Gastrocnemius medialis (tissue), 4 donors: ENCODE results near the gene TGM3. TPM values are rescaled to one million over a fixed set of nuclear protein-coding genes. Genes with fewer than 3 reads are reported as not detected.

ENCODE experiments used
- ATAC-seq, 2 donors: fragments of 150-250 bp; one replicate each; pipeline ENCODE4 v1.9.1; 2016
- DNase-seq, 2 donors: peaks; one replicate each; pipeline ENCODE4 v3.0.0-alpha.2; 2019
- H3K27ac ChIP-seq, 4 donors: fragments of 200-600 bp; sonication (generic); 1 replicate in 1 of 4; 2 replicates in 3 of 4; pipeline ENCODE4 v1.5.1; 2016 to 2018; ENCODE audit warnings: mild to moderate bottlenecking in 2 of 4, moderate library complexity in 1 of 4
- H3K27me3 ChIP-seq, 3 donors: fragments of 200-600 bp; sonication (generic) in 2 of 3; 1 replicate in 1 of 3; 2 replicates in 2 of 3; pipeline versions ENCODE4 v1.5.1 to v1.6.0; 2016 to 2019; ENCODE audit warnings: mild to moderate bottlenecking in 1 of 3, moderate library complexity in 1 of 3
- H3K36me3 ChIP-seq, 2 donors: fragments of 200-600 bp; sonication (generic) in 1 of 2; one replicate each; pipeline ENCODE4 v1.5.1; 2017 to 2018
- H3K4me1 ChIP-seq, 2 donors: fragments of 200-600 bp; sonication (generic) in 1 of 2; one replicate each; pipeline ENCODE4 v1.5.1; 2016 to 2017; ENCODE audit warnings: mild to moderate bottlenecking in 2 of 2
- H3K4me3 ChIP-seq, 4 donors: fragments of 200-600 bp; sonication (generic) in 3 of 4; 1 replicate in 1 of 4; 2 replicates in 3 of 4; pipeline ENCODE4 v1.5.1; 2016 to 2019; ENCODE audit warnings: mild to moderate bottlenecking in 2 of 4
- H3K9me3 ChIP-seq, 3 donors: fragments of 200-600 bp; sonication (generic) in 2 of 3; 1 replicate in 1 of 3; 2 replicates in 2 of 3; pipeline ENCODE4 v1.5.1; 2016 to 2019
- CTCF ChIP-seq, 5 experiments: fragments of 450-650 bp in 3 of 5; fragments of 200-600 bp in 2 of 5; sonication (generic) in 2 of 5; IDR thresholded peaks in 4 of 5; conservative IDR thresholded peaks in 1 of 5; 1 replicate in 4 of 5; 2 replicates in 1 of 5; pipeline ENCODE4 v1.5.1; 2016 to 2019; ENCODE audit warnings: antibody characterized with exemption in 5 of 5, mild to moderate bottlenecking in 3 of 5, moderate library complexity in 3 of 5
- POLR2A ChIP-seq, 2 donors: fragments of 450-650 bp; IDR thresholded peaks; one replicate each; pipeline ENCODE4 v1.6.1; 2017; ENCODE audit warnings: antibody characterized with exemption in 2 of 2, mild to moderate bottlenecking in 2 of 2, moderate library complexity in 2 of 2
- in situ Hi-C, 4 donors: fragments of 200-750 bp; cut with MboI; loops; one replicate each; pipeline versions ENCODE4 v1.15.0 to v1.8.0; 2017; ENCODE audit warnings: low sequenced_read_pairs in 4 of 4
- intact Hi-C: fragments of 100-400 bp; cut with DNase I; formaldehyde crosslinking; loops from one replicate; pipeline ENCODE4 v1.15.1; 2023; ENCODE audit warnings: low total_unique reads
- total RNA-seq, 4 donors: library from RNA; depleted of rRNA; stranded (reverse); fragments of >200 nt; gene quantifications; one replicate each; pipeline versions ENCODE4 v1.1.0 to v1.2.3, GENCODE V29; 2016

TGM3 gene
- total RNA-seq, 4 donors from 2014 or later: not detected

GRCh38 chr20:2282181-2282580 is 13.6 kb upstream of the TGM3 start:
- no peaks in the 10 kb centered on the region for H3K9me3 ChIP-seq
- no peak overlapping the region for H3K4me3 ChIP-seq
- no peak for TF ChIP-seq CTCF (IDR thresholded peaks at IDR 0.05 in 4 of 5, conservative IDR thresholded peaks at IDR 0.05 in 1 of 5)
- TF ChIP-seq POLR2A (IDR thresholded peaks at IDR 0.05): no peak
- DNase-seq (no peak), ATAC-seq (no peak)
- no peaks in the 10 kb centered on the region for H3K4me1 ChIP-seq
- H3K27ac ChIP-seq: no peak overlapping the region
- no peaks in the 10 kb centered on the region for H3K36me3 ChIP-seq
- intact Hi-C loops (no loop called here), in situ Hi-C loops (no loop called here)
- H3K27me3 ChIP-seq: no peaks in the 10 kb centered on the region

GRCh38 chr20:2283706-2284423 is 11.9 kb upstream of the TGM3 start:
- DNase-seq (no peak), ATAC-seq (no peak)
- Histone ChIP-seq H3K4me3 (no peak overlapping the region), H3K27me3 (no peaks in the 10 kb centered on the region), H3K4me1 (no peaks in the 10 kb centered on the region), H3K9me3 (no peaks in the 10 kb centered on the region), H3K27ac (no peak overlapping the region), H3K36me3 (no peaks in the 10 kb centered on the region)
- intact Hi-C loops (no loop called here), in situ Hi-C loops (no loop called here)
- TF ChIP-seq CTCF (IDR thresholded peaks at IDR 0.05 in 4 of 5, conservative IDR thresholded peaks at IDR 0.05 in 1 of 5): no peak

- Histone ChIP-seq H3K4me3 (no peak overlapping the region), H3K27me3 (no peaks in the 10 kb centered on the region), H3K4me1 (no peaks in the 10 kb centered on the region), H3K27ac (no peak overlapping the region), H3K9me3 (no peaks in the 10 kb centered on the region), H3K36me3 (no peaks in the 10 kb centered on the region)
- intact Hi-C loops: no loop called here
- no peak for DNase-seq
- ATAC-seq: no peak
- TF ChIP-seq CTCF (IDR thresholded peaks at IDR 0.05 in 4 of 5, conservative IDR thresholded peaks at IDR 0.05 in 1 of 5) (no peak), POLR2A (IDR thresholded peaks at IDR 0.05) (no peak)
- in situ Hi-C loops: no loop called here
These were observed 10.6 kb upstream of the TGM3 start for GRCh38 chr20:2285193-2285592.

- in situ Hi-C loops (no loop called here), intact Hi-C loops (no loop called here)
- no peaks in the 10 kb centered on the region for H3K36me3 ChIP-seq
- H3K27ac ChIP-seq: no peak overlapping the region
- ATAC-seq (no peak), DNase-seq (no peak)
- H3K4me3 ChIP-seq: no peak overlapping the region
- H3K4me1 ChIP-seq: no peaks in the 10 kb centered on the region
- H3K9me3 ChIP-seq: no peaks in the 10 kb centered on the region
- TF ChIP-seq CTCF (IDR thresholded peaks at IDR 0.05 in 4 of 5, conservative IDR thresholded peaks at IDR 0.05 in 1 of 5) (no peak), POLR2A (IDR thresholded peaks at IDR 0.05) (no peak)
- H3K27me3 ChIP-seq: no peaks in the 10 kb centered on the region
These were observed 10.2 kb upstream of the TGM3 start for GRCh38 chr20:2285613-2286012.

GRCh38 chr20:2287504-2287903 is 8.3 kb upstream of the TGM3 start:
- Histone ChIP-seq H3K4me1 (no peaks in the 10 kb centered on the region), H3K36me3 (no peaks in the 10 kb centered on the region), H3K4me3 (no peak overlapping the region), H3K27ac (no peak overlapping the region), H3K27me3 (no peaks in the 10 kb centered on the region), H3K9me3 (no peaks in the 10 kb centered on the region)
- intact Hi-C loops (no loop called here), in situ Hi-C loops (no loop called here)
- no peak for DNase-seq
- ATAC-seq: no peak
- TF ChIP-seq CTCF (IDR thresholded peaks at IDR 0.05 in 4 of 5, conservative IDR thresholded peaks at IDR 0.05 in 1 of 5) (no peak), POLR2A (IDR thresholded peaks at IDR 0.05) (no peak)
